Measurements from ENCODE around the gene IGDCC3.
A peak's percentile ranks its signal among the peaks of the same experiment; 100 is the strongest.

IGDCC3 gene

DNA sequence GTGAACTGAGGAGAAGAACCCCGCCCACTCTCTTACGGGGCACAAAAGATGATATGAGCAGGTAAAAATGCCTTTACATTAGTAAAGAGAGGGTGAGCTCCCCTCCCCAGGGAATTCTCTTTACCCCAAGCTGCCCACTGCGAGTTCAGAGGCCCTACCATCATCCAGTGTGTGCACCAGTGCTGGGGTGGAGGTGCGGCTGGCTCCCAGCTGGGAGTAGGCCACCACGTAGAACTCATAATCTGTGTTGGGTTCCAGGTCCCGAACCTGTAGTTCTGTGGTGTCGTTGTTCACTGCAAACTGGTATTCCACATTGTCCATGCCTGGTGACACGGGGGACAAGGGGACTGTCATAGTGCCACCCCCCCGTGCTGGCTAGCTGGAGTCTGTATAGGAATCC lies 17.1 kb upstream of the IGDCC3 start:
- Histone ChIP-seq H3K36me3 (ENCODE audit: insufficient read depth, low read length) (no peaks in the 10 kb centered on the region), H3K4me1 (ENCODE audit: insufficient read depth, low read length) (no peaks in the 10 kb centered on the region), H3K27ac (ENCODE audit: low read depth, low read length) (no peak overlapping the region), H3K4me3 (ENCODE audit: low read depth in 1 of 2, low read length in 2 of 2) (no peak overlapping the region), H3K9me3 (ENCODE audit: low read length) (no peaks in the 10 kb centered on the region), H3K27me3 (ENCODE audit: control insufficient read depth in 1 of 2, insufficient read depth in 2 of 2, low read length in 2 of 2) (peaks cover 0 to 18% of the 10 kb centered on the region in 2 donors), H3K9ac (ENCODE audit: low read length) (no peak overlapping the region)

- Histone ChIP-seq H3K27ac (ENCODE audit: low read depth, low read length) (no peak overlapping the region), H3K4me1 (ENCODE audit: insufficient read depth, low read length) (no peaks in the 10 kb centered on the region), H3K9me3 (ENCODE audit: low read length) (no peaks in the 10 kb centered on the region), H3K9ac (ENCODE audit: low read length) (no peak overlapping the region), H3K4me3 (ENCODE audit: low read depth in 1 of 2, low read length in 2 of 2) (no peak overlapping the region), H3K36me3 (ENCODE audit: insufficient read depth, low read length) (no peaks in the 10 kb centered on the region), H3K27me3 (ENCODE audit: control insufficient read depth in 1 of 2, insufficient read depth in 2 of 2, low read length in 2 of 2) (peaks cover 0 to 18% of the 10 kb centered on the region in 2 donors)
Measured at GRCh38 chr15:65394280-65394789, 16.5 kb upstream of the IGDCC3 start.

DNA sequence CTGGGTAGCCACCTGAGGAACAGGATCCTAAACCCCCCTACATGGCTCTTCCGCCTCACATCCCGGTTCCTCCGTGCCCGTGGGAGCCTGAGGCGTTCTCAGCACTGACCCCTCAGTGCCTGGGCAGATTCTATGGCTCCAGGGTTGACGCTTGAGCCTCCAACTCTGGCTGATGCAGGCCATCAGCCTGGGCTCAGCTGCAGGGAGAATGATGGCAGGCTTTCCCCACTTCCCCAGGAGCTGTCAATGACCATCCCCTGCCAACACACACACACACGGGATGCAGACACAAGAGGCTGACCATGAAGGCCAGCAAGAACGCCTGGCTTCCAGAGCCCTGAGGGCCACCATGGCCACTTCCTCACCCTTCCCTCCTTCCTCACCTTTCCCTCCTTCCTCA lies 15.8 kb upstream of the IGDCC3 start:
- Histone ChIP-seq H3K4me3 (ENCODE audit: low read depth in 1 of 2, low read length in 2 of 2) (no peak overlapping the region), H3K36me3 (ENCODE audit: insufficient read depth, low read length) (no peaks in the 10 kb centered on the region), H3K9ac (ENCODE audit: low read length) (no peak overlapping the region), H3K27me3 (ENCODE audit: control insufficient read depth in 1 of 2, insufficient read depth in 2 of 2, low read length in 2 of 2) (peaks cover 0 to 18% of the 10 kb centered on the region in 2 donors), H3K9me3 (ENCODE audit: low read length) (no peaks in the 10 kb centered on the region), H3K4me1 (ENCODE audit: insufficient read depth, low read length) (no peaks in the 10 kb centered on the region), H3K27ac (ENCODE audit: low read depth, low read length) (no peak overlapping the region)

DNA sequence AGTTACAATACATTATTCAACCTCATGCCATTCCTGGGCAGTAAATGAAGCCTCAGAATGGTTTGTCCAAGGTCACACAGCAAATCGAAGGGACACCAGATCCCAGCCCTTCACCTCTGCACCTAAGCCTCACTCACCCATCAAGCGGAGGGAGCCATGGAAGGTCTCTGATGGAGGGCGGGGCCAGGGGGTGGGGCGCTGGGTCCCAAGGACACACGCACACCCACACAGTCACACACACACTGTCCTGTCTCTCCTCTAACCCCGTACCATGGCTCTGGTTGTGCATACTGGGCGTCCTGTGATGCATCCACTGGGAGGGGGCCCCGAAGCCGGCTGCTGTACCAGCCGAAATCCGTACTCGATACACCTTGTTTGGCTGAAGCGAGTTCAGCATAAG lies 15.3 kb upstream of the IGDCC3 start:
- Histone ChIP-seq H3K27me3 (ENCODE audit: control insufficient read depth in 1 of 2, insufficient read depth in 2 of 2, low read length in 2 of 2) (peaks cover 0 to 18% of the 10 kb centered on the region in 2 donors), H3K36me3 (ENCODE audit: insufficient read depth, low read length) (no peaks in the 10 kb centered on the region), H3K4me1 (ENCODE audit: insufficient read depth, low read length) (no peaks in the 10 kb centered on the region), H3K9me3 (ENCODE audit: low read length) (no peaks in the 10 kb centered on the region), H3K27ac (ENCODE audit: low read depth, low read length) (no peak overlapping the region), H3K4me3 (ENCODE audit: low read depth in 1 of 2, low read length in 2 of 2) (no peak overlapping the region), H3K9ac (ENCODE audit: low read length) (no peak overlapping the region)

DNA sequence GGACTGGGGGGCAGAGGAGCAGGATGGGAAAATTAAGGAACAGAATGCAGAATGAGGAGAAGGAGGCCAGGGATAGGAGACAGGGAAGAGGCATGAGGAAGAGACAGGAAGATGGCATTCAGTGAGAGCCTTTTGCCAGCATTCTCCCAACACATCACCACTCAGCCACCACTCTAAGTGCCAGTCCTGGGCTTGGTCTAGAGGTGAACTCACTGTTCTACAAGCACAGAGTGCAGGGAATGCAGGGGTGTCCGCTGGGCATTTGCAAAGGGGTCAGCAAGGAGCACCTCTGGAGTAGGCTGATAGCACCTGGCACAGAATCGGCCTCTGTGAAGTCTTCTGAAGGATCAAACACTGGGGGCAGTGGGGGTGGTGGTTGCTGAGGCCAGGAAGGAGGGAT lies 14.6 kb upstream of the IGDCC3 start:
- Histone ChIP-seq H3K36me3 (ENCODE audit: insufficient read depth, low read length) (no peaks in the 10 kb centered on the region), H3K27ac (ENCODE audit: low read depth, low read length) (no peak overlapping the region), H3K9me3 (ENCODE audit: low read length) (no peaks in the 10 kb centered on the region), H3K27me3 (ENCODE audit: control insufficient read depth in 1 of 2, insufficient read depth in 2 of 2, low read length in 2 of 2) (peaks cover 0 to 18% of the 10 kb centered on the region in 2 donors), H3K4me1 (ENCODE audit: insufficient read depth, low read length) (no peaks in the 10 kb centered on the region), H3K4me3 (ENCODE audit: low read depth in 1 of 2, low read length in 2 of 2) (no peak overlapping the region), H3K9ac (ENCODE audit: low read length) (no peak overlapping the region)

DNA sequence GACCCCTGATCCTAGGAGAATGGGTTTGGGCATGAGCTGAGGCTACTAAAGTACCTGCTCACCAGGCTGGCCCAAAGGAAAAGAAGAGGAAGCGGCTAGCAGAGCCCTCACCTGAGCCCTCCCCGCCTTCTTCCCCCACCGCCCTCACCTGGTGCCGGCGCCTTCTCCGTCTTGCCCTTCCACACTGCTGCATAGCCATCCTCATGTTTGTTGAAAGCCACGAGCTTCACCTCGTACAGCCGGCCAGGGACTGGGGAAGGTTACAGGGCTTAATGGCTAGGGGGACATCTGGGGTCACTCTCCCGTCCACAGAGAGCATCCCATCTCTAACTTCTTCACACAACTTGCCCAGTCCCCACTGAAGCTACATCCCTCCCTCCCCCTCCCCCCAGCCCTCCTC lies 13.9 kb upstream of the IGDCC3 start:
- H3K4me3 ChIP-seq (ENCODE audit: low read depth in 1 of 2, low read length in 2 of 2), result no peak overlapping the region
- no peaks in the 10 kb centered on the region for H3K9me3 ChIP-seq (ENCODE audit: low read length)
- H3K27ac ChIP-seq (ENCODE audit: low read depth, low read length), result no peak overlapping the region
- H3K9ac ChIP-seq (ENCODE audit: low read length), result no peak overlapping the region
- no peaks in the 10 kb centered on the region for H3K36me3 ChIP-seq (ENCODE audit: insufficient read depth, low read length)
- H3K4me1 ChIP-seq (ENCODE audit: insufficient read depth, low read length), result no peaks in the 10 kb centered on the region
- peaks cover 0 to 12% of the 10 kb centered on the region in 2 donors for H3K27me3 ChIP-seq (ENCODE audit: control insufficient read depth in 1 of 2, insufficient read depth in 2 of 2, low read length in 2 of 2)

GRCh38 chr15:65390447-65390846 lies 12.6 kb upstream of the IGDCC3 start:
- Histone ChIP-seq H3K4me1 (ENCODE audit: insufficient read depth, low read length) (peaks cover 3% of the 10 kb centered on the region), H3K27me3 (ENCODE audit: control insufficient read depth in 1 of 2, insufficient read depth in 2 of 2, low read length in 2 of 2) (peaks cover 0 to 3% of the 10 kb centered on the region in 2 donors), H3K36me3 (ENCODE audit: insufficient read depth, low read length) (no peaks in the 10 kb centered on the region)

DNA sequence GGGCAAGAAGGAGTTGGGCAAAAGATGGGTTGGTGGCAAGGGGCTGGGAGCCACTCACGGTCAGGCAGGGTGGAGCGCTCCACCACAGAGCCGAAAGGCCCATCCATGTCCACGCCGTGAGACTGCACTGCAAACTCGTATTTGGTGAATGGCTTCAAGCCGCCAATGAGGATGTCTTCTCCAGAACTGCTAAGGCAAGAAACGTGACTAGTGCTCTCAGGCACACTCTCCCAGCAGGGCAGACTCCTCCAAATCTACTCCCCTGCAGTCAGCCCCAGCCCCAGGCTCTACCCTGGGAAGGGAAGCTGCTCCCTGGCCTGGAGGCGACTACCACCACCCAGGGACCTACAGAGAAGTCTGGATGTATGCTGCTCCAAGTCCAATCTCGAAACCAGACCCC lies 11.4 kb upstream of the IGDCC3 start:
- Histone ChIP-seq H3K4me3 (ENCODE audit: low read depth in 1 of 2, low read length in 2 of 2) (no peak overlapping the region), H3K4me1 (ENCODE audit: insufficient read depth, low read length) (peaks cover 14% of the 10 kb centered on the region), H3K27me3 (ENCODE audit: control insufficient read depth in 1 of 2, insufficient read depth in 2 of 2, low read length in 2 of 2) (no peaks in the 10 kb centered on the region), H3K9ac (ENCODE audit: low read length) (no peak overlapping the region), H3K9me3 (ENCODE audit: low read length) (no peaks in the 10 kb centered on the region), H3K27ac (ENCODE audit: low read depth, low read length) (no peak overlapping the region), H3K36me3 (ENCODE audit: insufficient read depth, low read length) (no peaks in the 10 kb centered on the region)

More at GRCh38 chr15:65390447-65390846, 12.6 kb upstream of the IGDCC3 start:
- no peak overlapping the region for H3K4me3 ChIP-seq (ENCODE audit: low read depth in 1 of 2, low read length in 2 of 2)
- H3K9ac ChIP-seq (ENCODE audit: low read length), result no peak overlapping the region
- H3K9me3 ChIP-seq (ENCODE audit: low read length), result no peaks in the 10 kb centered on the region
- H3K27ac ChIP-seq (ENCODE audit: low read depth, low read length), result no peak overlapping the region

DNA sequence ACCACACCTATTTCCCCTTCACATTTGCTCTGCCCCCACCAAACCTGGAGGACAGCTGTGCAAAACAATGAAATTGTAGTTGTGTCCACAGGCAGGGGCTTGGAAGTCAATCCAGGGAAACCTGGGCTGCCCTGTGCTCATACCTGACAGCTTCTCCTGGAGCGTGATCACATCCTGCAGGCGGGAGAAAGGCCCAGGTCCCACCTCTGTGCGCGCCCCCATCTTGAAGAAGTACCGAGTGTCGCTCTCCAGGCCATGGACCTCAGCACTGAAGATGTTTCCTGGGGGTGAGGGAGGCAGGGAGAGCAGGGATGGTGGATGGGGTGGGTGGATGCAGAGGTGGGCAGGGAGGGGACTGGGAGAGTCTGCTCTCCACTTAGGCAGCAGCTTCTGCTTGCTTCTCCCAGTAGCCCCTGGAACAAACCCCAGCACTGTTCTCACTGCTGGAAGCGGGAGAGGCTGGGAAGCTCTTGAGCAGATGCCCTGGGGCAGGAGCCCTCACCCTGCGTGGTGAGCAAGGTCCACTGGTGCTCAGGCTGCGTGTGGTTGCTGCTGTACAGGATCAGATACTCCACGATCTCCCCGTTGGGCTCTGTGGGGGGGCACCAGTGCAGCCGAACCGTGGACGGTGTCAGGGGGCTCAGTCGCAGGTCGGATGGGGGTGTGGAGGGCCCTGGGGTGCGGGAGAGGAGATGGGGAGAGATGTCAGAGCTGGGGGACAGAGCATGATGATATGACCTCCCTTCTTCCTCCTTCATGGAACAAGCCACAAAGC lies 10.7 kb upstream of the IGDCC3 start:
- H3K36me3 ChIP-seq (ENCODE audit: insufficient read depth, low read length), result no peaks in the 10 kb centered on the region
- H3K4me1 ChIP-seq (ENCODE audit: insufficient read depth, low read length), result peaks cover 14% of the 10 kb centered on the region
- no peak overlapping the region for H3K27ac ChIP-seq (ENCODE audit: low read depth, low read length)
- H3K9ac ChIP-seq (ENCODE audit: low read length), result no peak overlapping the region
- H3K9me3 ChIP-seq (ENCODE audit: low read length), result no peaks in the 10 kb centered on the region
- no peak overlapping the region for H3K4me3 ChIP-seq (ENCODE audit: low read depth in 1 of 2, low read length in 2 of 2)
- H3K27me3 ChIP-seq (ENCODE audit: control insufficient read depth in 1 of 2, insufficient read depth in 2 of 2, low read length in 2 of 2), result no peaks in the 10 kb centered on the region

DNA sequence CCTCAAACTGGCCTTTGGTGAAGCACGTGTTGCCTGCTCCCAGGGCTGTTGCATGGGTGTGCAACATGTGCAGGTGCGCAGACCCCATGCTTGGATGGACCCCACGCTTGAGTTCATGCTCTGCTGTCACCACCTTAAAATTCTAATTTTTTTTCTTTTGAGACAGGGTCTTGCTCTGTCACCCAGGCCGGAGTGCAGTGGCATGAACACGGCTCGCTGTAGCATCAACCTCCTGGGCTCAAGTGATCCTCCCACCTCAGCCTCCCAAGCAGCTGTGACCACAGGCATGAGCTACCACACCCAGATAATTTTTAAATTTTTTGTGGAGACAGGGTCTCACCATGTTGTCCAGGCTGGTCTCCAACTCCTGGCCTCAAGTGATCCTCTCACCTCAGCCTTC lies 9.1 kb upstream of the IGDCC3 start:
- Histone ChIP-seq H3K9ac (ENCODE audit: low read length) (no peak overlapping the region), H3K4me1 (ENCODE audit: insufficient read depth, low read length) (peaks cover 14% of the 10 kb centered on the region), H3K4me3 (ENCODE audit: low read depth in 1 of 2, low read length in 2 of 2) (no peak overlapping the region), H3K27me3 (ENCODE audit: control insufficient read depth in 1 of 2, insufficient read depth in 2 of 2, low read length in 2 of 2) (no peaks in the 10 kb centered on the region), H3K9me3 (ENCODE audit: low read length) (no peaks in the 10 kb centered on the region), H3K27ac (ENCODE audit: low read depth, low read length) (no peak overlapping the region), H3K36me3 (ENCODE audit: insufficient read depth, low read length) (no peaks in the 10 kb centered on the region)

DNA sequence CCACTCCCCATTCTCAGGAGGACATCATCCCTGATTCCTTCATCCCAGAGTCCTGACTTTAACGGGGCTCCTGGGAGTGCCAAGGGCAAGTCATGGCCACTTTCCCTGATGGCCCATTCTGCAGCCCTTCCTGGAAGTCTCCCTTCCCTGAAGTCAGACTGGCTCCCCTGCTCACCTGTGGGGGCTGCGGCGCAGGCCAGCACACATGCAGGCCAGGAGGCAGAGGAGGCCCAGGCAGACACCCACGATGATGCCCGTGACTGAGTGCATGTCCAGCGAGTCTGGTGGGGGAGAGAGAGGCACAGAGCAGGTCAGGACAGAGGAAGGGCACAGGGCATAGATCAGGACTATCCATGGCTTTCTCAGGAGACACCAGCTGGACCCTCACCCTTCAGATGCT lies 8.6 kb upstream of the IGDCC3 start:
- Histone ChIP-seq H3K9ac (ENCODE audit: low read length) (no peak overlapping the region), H3K27ac (ENCODE audit: low read depth, low read length) (no peak overlapping the region), H3K27me3 (ENCODE audit: control insufficient read depth in 1 of 2, insufficient read depth in 2 of 2, low read length in 2 of 2) (no peaks in the 10 kb centered on the region), H3K4me3 (ENCODE audit: low read depth in 1 of 2, low read length in 2 of 2) (no peak overlapping the region), H3K9me3 (ENCODE audit: low read length) (no peaks in the 10 kb centered on the region), H3K36me3 (ENCODE audit: insufficient read depth, low read length) (no peaks in the 10 kb centered on the region), H3K4me1 (ENCODE audit: insufficient read depth, low read length) (peaks cover 14% of the 10 kb centered on the region)

DNA sequence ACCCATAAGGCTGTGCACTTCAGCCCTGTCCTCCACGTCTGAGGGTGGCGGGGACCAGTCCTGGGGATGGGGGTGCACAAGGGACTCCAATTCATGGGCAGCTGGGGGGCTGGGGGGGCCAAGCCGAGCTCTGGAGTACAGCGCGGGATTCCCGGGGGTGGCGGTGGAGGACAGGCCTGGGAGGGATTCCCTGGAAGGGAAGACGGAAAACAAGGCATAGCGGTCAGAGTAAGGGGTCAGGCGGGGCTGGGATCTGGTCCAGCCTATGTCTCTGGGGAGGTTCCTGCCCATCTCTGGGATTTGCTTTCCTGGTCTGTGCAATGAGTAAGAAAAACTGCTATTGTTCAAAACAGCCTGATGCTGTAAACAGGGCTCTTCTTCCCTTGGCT lies 8.1 kb upstream of the IGDCC3 start:
- H3K9ac ChIP-seq (ENCODE audit: low read length), result no peak overlapping the region
- H3K27me3 ChIP-seq (ENCODE audit: control insufficient read depth in 1 of 2, insufficient read depth in 2 of 2, low read length in 2 of 2), result no peaks in the 10 kb centered on the region
- H3K9me3 ChIP-seq (ENCODE audit: low read length), result no peaks in the 10 kb centered on the region
- no peaks in the 10 kb centered on the region for H3K36me3 ChIP-seq (ENCODE audit: insufficient read depth, low read length)
- H3K4me3 ChIP-seq (ENCODE audit: low read depth in 1 of 2, low read length in 2 of 2), result peak overlapping the region in 1 of 2 donors; percentile 47
- H3K4me1 ChIP-seq (ENCODE audit: insufficient read depth, low read length), result peaks cover 14% of the 10 kb centered on the region
- no peak overlapping the region for H3K27ac ChIP-seq (ENCODE audit: low read depth, low read length)

Measured in muscle layer of colon (tissue), 2 donors.